ENCODE measurements around the gene RAPGEF6. TPM values are rescaled to one million over a fixed set of nuclear protein-coding genes. Genes with fewer than 3 reads are reported as not detected.

Gene RAPGEF6
- total and polyA plus RNA-seq, 2 experiments from 2014 or later = 9.5 to 20.3 TPM

DNA sequence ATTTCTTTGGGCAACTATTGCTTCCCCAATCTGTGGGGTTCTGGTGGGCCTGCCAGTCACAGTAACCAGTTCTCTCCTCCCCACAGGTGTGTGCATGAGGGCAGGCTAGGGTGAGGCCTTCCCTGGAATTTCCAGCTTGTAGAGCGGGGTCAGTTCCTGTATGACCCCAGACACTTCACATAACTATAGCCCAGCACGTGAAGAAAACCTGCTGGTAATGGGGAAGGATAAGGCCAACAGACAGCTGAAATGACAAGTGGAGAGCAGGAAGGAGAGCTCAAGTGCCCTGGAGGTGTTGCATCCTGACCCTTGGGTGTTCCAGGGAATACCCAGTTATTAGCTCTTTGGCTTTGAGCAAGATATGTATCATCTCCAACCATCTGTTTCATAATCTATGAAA, 229.0 kb downstream of the RAPGEF6 start:
- Mint-ChIP-seq H3K27me3 (ENCODE audit: insufficient read depth, low read depth, poor library complexity) (no peaks in the 10 kb centered on the region), H3K36me3 (ENCODE audit: low read depth) (peaks cover 35% of the 10 kb centered on the region), H3K9me3 (peaks cover 11% of the 10 kb centered on the region; the same call in 2 of the 3 replicates), H3K27ac (no peak overlapping the region), H3K4me1 (no peaks in the 10 kb centered on the region), H3K4me3 (no peak overlapping the region)
- H2AFZ ChIP-seq = no peak overlapping the region
- TF ChIP-seq, protein P1, sequence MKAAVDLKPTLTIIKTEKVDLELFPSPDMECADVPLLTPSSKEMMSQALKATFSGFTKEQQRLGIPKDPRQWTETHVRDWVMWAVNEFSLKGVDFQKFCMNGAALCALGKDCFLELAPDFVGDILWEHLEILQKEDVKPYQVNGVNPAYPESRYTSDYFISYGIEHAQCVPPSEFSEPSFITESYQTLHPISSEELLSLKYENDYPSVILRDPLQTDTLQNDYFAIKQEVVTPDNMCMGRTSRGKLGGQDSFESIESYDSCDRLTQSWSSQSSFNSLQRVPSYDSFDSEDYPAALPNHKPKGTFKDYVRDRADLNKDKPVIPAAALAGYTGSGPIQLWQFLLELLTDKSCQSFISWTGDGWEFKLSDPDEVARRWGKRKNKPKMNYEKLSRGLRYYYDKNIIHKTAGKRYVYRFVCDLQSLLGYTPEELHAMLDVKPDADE (IDR thresholded peaks at IDR 0.05) = no peak
- TF ChIP-seq ZNF331 (CRISPR knock-in tag; IDR thresholded peaks at IDR 0.05; ENCODE audit: low read depth) (no peak), JUNB (IDR thresholded peaks at IDR 0.05; ENCODE audit: unreplicated experiment) (no peak), ZNF114 (CRISPR knock-in tag; IDR thresholded peaks at IDR 0.05) (no peak), EZH2phosphoT487 (IDR thresholded peaks at IDR 0.05; ENCODE audit: unreplicated experiment) (no peak), NANOG (IDR thresholded peaks at IDR 0.05; ENCODE audit: borderline replicate concordance) (no peak), CREB1 (CRISPR knock-in tag; IDR thresholded peaks at IDR 0.05; ENCODE audit: low read depth) (no peak)
- TF ChIP-seq, protein P2, sequence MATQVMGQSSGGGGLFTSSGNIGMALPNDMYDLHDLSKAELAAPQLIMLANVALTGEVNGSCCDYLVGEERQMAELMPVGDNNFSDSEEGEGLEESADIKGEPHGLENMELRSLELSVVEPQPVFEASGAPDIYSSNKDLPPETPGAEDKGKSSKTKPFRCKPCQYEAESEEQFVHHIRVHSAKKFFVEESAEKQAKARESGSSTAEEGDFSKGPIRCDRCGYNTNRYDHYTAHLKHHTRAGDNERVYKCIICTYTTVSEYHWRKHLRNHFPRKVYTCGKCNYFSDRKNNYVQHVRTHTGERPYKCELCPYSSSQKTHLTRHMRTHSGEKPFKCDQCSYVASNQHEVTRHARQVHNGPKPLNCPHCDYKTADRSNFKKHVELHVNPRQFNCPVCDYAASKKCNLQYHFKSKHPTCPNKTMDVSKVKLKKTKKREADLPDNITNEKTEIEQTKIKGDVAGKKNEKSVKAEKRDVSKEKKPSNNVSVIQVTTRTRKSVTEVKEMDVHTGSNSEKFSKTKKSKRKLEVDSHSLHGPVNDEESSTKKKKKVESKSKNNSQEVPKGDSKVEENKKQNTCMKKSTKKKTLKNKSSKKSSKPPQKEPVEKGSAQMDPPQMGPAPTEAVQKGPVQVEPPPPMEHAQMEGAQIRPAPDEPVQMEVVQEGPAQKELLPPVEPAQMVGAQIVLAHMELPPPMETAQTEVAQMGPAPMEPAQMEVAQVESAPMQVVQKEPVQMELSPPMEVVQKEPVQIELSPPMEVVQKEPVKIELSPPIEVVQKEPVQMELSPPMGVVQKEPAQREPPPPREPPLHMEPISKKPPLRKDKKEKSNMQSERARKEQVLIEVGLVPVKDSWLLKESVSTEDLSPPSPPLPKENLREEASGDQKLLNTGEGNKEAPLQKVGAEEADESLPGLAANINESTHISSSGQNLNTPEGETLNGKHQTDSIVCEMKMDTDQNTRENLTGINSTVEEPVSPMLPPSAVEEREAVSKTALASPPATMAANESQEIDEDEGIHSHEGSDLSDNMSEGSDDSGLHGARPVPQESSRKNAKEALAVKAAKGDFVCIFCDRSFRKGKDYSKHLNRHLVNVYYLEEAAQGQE (IDR thresholded peaks at IDR 0.05; ENCODE audit: unreplicated experiment) = no peak
- no peaks in the 10 kb centered on the region; the same call in 1 of the 2 replicates for H4K20me1 ChIP-seq (replicated peaks; ENCODE audit: insufficient read depth)
- no peaks in the 10 kb centered on the region for H3K27me3 ChIP-seq (ENCODE audit: insufficient read depth)
- H3K27ac ChIP-seq (ENCODE audit: low read depth) = no peak overlapping the region
- no peaks in the 10 kb centered on the region for H3K36me3 ChIP-seq (ENCODE audit: insufficient read depth)
- no peaks in the 10 kb centered on the region for H3K4me1 ChIP-seq (ENCODE audit: insufficient read depth)
- H3K79me2 ChIP-seq (replicated peaks; ENCODE audit: insufficient read depth) = no peaks in the 10 kb centered on the region
- no peak for DNase-seq (ENCODE audit: low spot score)
- no peaks in the 10 kb centered on the region for H3F3A ChIP-seq (replicated peaks; ENCODE audit: low read depth)
- H3K4me3 ChIP-seq = no peak overlapping the region
- no peaks in the 10 kb centered on the region for H3K9me2 ChIP-seq (ENCODE audit: insufficient read depth)
- no peak overlapping the region for H3K4me2 ChIP-seq
- ATAC-seq = no peak

DNA sequence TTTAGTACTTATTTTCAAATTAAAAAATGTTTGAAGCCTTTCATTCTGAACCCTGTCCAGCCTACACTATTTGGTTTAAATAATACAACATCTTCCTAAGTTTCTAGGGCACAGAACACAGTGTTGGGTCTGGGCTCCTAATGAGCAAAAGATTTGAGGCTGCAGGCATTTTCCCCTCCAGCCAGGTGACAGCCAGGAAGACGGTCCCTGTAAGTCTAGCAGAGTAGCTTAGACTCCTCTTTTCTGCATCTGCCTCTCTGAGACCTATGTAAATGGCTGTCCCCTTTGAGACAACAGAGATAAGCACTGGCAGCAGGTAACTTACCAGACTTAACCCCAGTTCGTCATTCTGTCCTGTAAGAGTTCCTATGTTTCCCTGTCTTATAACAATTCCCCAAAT, 229.4 kb downstream of the RAPGEF6 start:
- Histone ChIP-seq H3K36me3 (ENCODE audit: insufficient read depth) (no peaks in the 10 kb centered on the region), H3K27me3 (ENCODE audit: insufficient read depth) (no peaks in the 10 kb centered on the region)
- TF ChIP-seq EZH2phosphoT487 (IDR thresholded peaks at IDR 0.05; ENCODE audit: unreplicated experiment) (no peak), EZH2 (IDR thresholded peaks at IDR 0.05; ENCODE audit: low read depth, unreplicated experiment) (no peak)
- TF ChIP-seq, protein P3, sequence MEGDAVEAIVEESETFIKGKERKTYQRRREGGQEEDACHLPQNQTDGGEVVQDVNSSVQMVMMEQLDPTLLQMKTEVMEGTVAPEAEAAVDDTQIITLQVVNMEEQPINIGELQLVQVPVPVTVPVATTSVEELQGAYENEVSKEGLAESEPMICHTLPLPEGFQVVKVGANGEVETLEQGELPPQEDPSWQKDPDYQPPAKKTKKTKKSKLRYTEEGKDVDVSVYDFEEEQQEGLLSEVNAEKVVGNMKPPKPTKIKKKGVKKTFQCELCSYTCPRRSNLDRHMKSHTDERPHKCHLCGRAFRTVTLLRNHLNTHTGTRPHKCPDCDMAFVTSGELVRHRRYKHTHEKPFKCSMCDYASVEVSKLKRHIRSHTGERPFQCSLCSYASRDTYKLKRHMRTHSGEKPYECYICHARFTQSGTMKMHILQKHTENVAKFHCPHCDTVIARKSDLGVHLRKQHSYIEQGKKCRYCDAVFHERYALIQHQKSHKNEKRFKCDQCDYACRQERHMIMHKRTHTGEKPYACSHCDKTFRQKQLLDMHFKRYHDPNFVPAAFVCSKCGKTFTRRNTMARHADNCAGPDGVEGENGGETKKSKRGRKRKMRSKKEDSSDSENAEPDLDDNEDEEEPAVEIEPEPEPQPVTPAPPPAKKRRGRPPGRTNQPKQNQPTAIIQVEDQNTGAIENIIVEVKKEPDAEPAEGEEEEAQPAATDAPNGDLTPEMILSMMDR (conservative IDR thresholded peaks at IDR 0.05; ENCODE audit: low read depth in 2 of 2) = no peak

More for the DNA sequence above, 229.4 kb downstream of the RAPGEF6 start:
- DNase-seq (ENCODE audit: low spot score) (no peak), ATAC-seq (no peak)
- no peak overlapping the region for H3K4me3 Mint-ChIP-seq
- peaks cover 35% of the 10 kb centered on the region for H3K36me3 Mint-ChIP-seq (ENCODE audit: low read depth)
- Histone ChIP-seq H3K27ac (ENCODE audit: low read depth) (no peak overlapping the region), H3K4me2 (no peak overlapping the region), H3K4me1 (ENCODE audit: insufficient read depth) (no peaks in the 10 kb centered on the region), H3K9me2 (ENCODE audit: insufficient read depth) (no peaks in the 10 kb centered on the region), H3K4me3 (no peak overlapping the region), H3F3A (replicated peaks; ENCODE audit: low read depth) (no peaks in the 10 kb centered on the region), H2AFZ (no peak overlapping the region), H3K79me2 (replicated peaks; ENCODE audit: insufficient read depth) (no peaks in the 10 kb centered on the region), H4K20me1 (replicated peaks; ENCODE audit: insufficient read depth) (no peaks in the 10 kb centered on the region; the same call in 1 of the 2 replicates)
- H3K9me3 Mint-ChIP-seq = peaks cover 11% of the 10 kb centered on the region; the same call in 2 of the 3 replicates
- no peak overlapping the region for H3K27ac Mint-ChIP-seq
- no peaks in the 10 kb centered on the region for H3K27me3 Mint-ChIP-seq (ENCODE audit: insufficient read depth, low read depth, poor library complexity)
- H3K4me1 Mint-ChIP-seq = no peaks in the 10 kb centered on the region

Data from GM23338 (cell line).